ENCODE results near the gene TSPAN12. TPM values are rescaled to one million over a fixed set of nuclear protein-coding genes. Genes with fewer than 3 reads are reported as not detected.
"Not testable (repeated sequence)": the region's sequence is repeated elsewhere in the genome, so short reads cannot be mapped to it uniquely, and the experiment has no call there.

TSPAN12 gene
- total RNA-seq = 100 to 1,000 TPM in 4 of 9 donors, 10 to 100 TPM in 5; 22.5 to 166 (median 91.1) TPM
- polyA plus RNA-seq = 10 to 100 TPM in 2 of 3 donors, 1 to 10 TPM in 1; 9.4 to 79.4 (median 34.8) TPM
- long read RNA-seq, donor 1, transcript TSPAN12-201 (8 exons, 2,798 nt) = major isoform, 30 of 49 reads
- long read RNA-seq, donor 1, partial matches to known transcripts = 19 of 49 reads
- long read RNA-seq, donor 1, other reads (novel, unspliced or antisense) = 0 of 49 reads
- long read RNA-seq, donor 2, transcript TSPAN12-201 (8 exons, 2,798 nt) = major isoform, 41 of 48 reads
- long read RNA-seq, donor 2, partial matches to known transcripts = 6 of 48 reads
- long read RNA-seq, donor 2, other reads (novel, unspliced or antisense) = 0 of 48 reads
- long read RNA-seq, donor 3, transcript TSPAN12-201 (8 exons, 2,798 nt) = major isoform, 21 of 21 reads
- long read RNA-seq, donor 3, partial matches to known transcripts = 0 of 21 reads
- long read RNA-seq, donor 3, other reads (novel, unspliced or antisense) = 0 of 21 reads
- long read RNA-seq, donor 4, transcript TSPAN12-201 (8 exons, 2,798 nt) = major isoform, 48 of 78 reads
- long read RNA-seq, donor 4, partial matches to known transcripts = 15 of 78 reads
- long read RNA-seq, donor 4, other reads (novel, unspliced or antisense) = 15 of 78 reads
- long read RNA-seq, donor 5, transcript TSPAN12-201 (8 exons, 2,798 nt) = major isoform, 55 of 101 reads
- long read RNA-seq, donor 5, partial matches to known transcripts = 10 of 101 reads
- long read RNA-seq, donor 5, other reads (novel, unspliced or antisense) = 35 of 101 reads
- long read RNA-seq, donor 6, transcript TSPAN12-201 (8 exons, 2,798 nt) = major isoform, 6 of 8 reads
- long read RNA-seq, donor 6, partial matches to known transcripts = 0 of 8 reads
- long read RNA-seq, donor 6, other reads (novel, unspliced or antisense) = 2 of 8 reads
- long read RNA-seq, donor 7, transcript TSPAN12-201 (8 exons, 2,798 nt) = major isoform, 16 of 23 reads
- long read RNA-seq, donor 7, partial matches to known transcripts = 0 of 23 reads
- long read RNA-seq, donor 7, other reads (novel, unspliced or antisense) = 7 of 23 reads
- long read RNA-seq, donor 8, transcript TSPAN12-201 (8 exons, 2,798 nt) = major isoform, 74 of 127 reads
- long read RNA-seq, donor 8, partial matches to known transcripts = 6 of 127 reads
- long read RNA-seq, donor 8, other reads (novel, unspliced or antisense) = 47 of 127 reads
- long read RNA-seq, donor 9, transcript TSPAN12-201 (8 exons, 2,798 nt) = major isoform, 36 of 44 reads
- long read RNA-seq, donor 9, partial matches to known transcripts = 7 of 44 reads
- long read RNA-seq, donor 9, other reads (novel, unspliced or antisense) = 0 of 44 reads
- long read RNA-seq, donor 10, transcript TSPAN12-201 (8 exons, 2,798 nt) = major isoform, 37 of 54 reads
- long read RNA-seq, donor 10, partial matches to known transcripts = 17 of 54 reads
- long read RNA-seq, donor 10, other reads (novel, unspliced or antisense) = 0 of 54 reads

- WGBS, 4 donors = 0 to 1% (median 1%) methylated on average over 29 to 70 of the region's 71 CpGs
- H3K27me3 ChIP-seq = no peaks in the 10 kb centered on the region
- TF ChIP-seq, protein P1, sequence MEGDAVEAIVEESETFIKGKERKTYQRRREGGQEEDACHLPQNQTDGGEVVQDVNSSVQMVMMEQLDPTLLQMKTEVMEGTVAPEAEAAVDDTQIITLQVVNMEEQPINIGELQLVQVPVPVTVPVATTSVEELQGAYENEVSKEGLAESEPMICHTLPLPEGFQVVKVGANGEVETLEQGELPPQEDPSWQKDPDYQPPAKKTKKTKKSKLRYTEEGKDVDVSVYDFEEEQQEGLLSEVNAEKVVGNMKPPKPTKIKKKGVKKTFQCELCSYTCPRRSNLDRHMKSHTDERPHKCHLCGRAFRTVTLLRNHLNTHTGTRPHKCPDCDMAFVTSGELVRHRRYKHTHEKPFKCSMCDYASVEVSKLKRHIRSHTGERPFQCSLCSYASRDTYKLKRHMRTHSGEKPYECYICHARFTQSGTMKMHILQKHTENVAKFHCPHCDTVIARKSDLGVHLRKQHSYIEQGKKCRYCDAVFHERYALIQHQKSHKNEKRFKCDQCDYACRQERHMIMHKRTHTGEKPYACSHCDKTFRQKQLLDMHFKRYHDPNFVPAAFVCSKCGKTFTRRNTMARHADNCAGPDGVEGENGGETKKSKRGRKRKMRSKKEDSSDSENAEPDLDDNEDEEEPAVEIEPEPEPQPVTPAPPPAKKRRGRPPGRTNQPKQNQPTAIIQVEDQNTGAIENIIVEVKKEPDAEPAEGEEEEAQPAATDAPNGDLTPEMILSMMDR (IDR thresholded peaks at IDR 0.05) = peak; percentile 28 to 70 (median 46)
- TF ChIP-seq POLR2A (IDR thresholded peaks at IDR 0.05) = peak in 1 of 2 donors; percentile 56
- no peaks in the 10 kb centered on the region for H3K9me3 ChIP-seq (replicated peaks in 1 of 3)
- peak within 1 kb of the TSS in 4 of 5 donors; percentile 73 to 92 (median 81) for H3K27ac ChIP-seq
- DNase-seq = peak; percentile 81 to 89 (median 87)
- H3K4me1 ChIP-seq (replicated peaks in 1 of 2) = peaks cover 0 to 9% of the 10 kb centered on the region in 2 donors
- intact Hi-C loops (cut with DNase I) = loop anchor here in 1 of 2 donors (5.0 kb wide), 1 partner anchor 51 kb away; no protein-coding TSS in a partner anchor
- H3K36me3 ChIP-seq (replicated peaks in 1 of 2) = no peaks in the 10 kb centered on the region
- peak within 1 kb of the TSS; percentile 54 to 79 (median 72) for H3K4me3 ChIP-seq
These were observed at the start of gene TSPAN12 for GRCh38 chr7:120857588-120858573. Gene TSPAN12 (minus strand): TSS chr7:120858144. CDS start chr7:120856763, 1,381 bp downstream.

DNA sequence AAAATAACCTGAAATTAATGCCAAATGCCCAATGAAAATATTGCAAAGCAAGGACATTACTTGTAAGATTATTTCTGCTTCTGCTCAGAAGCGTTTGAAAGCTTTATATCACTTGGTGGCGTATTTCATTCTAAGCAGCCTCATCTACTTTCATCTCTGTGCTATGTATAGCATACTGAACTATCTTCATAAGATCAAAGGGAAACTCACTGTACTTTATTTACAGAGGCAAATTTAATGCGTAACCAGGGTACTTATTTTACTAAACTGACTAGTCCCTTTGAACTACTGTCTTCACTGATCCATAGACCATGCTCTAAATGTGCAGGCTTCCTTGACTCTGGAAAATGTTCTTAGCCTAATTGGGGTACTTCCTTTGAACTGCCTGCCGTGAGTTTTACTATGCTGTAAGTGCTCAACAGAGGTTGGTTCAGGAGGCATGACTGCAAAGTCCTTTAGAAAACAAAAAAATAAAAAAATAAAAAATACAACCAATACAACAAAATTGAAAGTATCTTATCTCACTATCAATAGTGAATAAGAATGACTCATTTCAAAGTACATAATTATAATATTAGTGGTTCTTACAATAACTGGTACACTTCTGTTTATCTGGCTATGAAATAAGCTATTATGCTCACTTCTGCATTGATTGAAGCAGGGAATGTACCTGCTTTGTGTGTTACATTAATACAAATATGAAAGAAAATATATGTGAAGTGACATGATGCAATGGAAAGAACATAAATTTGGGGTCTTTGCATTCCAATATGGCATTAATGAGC is 41.0 kb upstream of the TSPAN12 start:
- H3K27me3 ChIP-seq = no peaks in the 10 kb centered on the region
- no peak overlapping the region for H3K27ac ChIP-seq
- H3K9me3 ChIP-seq (replicated peaks in 1 of 3) = no peaks in the 10 kb centered on the region
- DNase-seq = no peak
- intact Hi-C loops (cut with DNase I) = no loop called here
- TF ChIP-seq POLR2A (IDR thresholded peaks at IDR 0.05) = no peak
- TF ChIP-seq, protein P1 (IDR thresholded peaks at IDR 0.05) = no peak
- H3K36me3 ChIP-seq (replicated peaks in 1 of 2) = no peaks in the 10 kb centered on the region
- 47 to 48% (median 47%) methylated on average over 4 of the region's 4 CpGs for WGBS, 4 donors
- peaks cover 3 to 6% of the 10 kb centered on the region in 2 donors for H3K4me1 ChIP-seq (replicated peaks in 1 of 2)
- no peak overlapping the region for H3K4me3 ChIP-seq

- H3K36me3 ChIP-seq (replicated peaks in 1 of 2); intact Hi-C loops (cut with DNase I); H3K9me3 ChIP-seq (replicated peaks in 1 of 3); H3K4me3 ChIP-seq; DNase-seq; H3K27me3 ChIP-seq; H3K4me1 ChIP-seq (replicated peaks in 1 of 2); H3K27ac ChIP-seq: not testable (repeated sequence)
- 87 to 89% (median 88%) methylated on average over 3 of the region's 3 CpGs for WGBS, 4 donors
These were observed 37.3 kb upstream of the TSPAN12 start for GRCh38 chr7:120895253-120895652.

DNA sequence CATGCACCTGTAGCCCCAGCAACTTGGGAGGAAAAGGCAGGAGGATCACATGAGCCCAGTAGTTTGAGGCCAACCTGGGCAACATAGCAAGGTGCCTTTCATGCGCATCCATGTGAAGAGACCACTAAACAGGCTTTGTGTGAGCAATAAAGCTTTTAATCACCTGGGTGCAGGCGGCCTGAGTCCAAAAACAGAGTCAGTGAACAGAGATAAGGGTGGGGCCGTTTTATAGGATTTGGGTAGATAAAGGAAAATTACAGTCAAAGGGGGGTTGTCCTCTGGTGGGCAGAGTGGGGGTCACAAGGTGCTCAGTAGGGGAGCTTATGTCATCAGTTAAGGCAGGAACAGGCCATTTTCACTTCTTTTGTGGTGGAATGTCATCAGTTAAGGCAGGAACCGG is 27.7 kb upstream of the TSPAN12 start:
- 71 to 82% (median 78%) methylated on average over 4 of the region's 4 CpGs for WGBS, 4 donors
- H3K27me3 ChIP-seq; DNase-seq; H3K36me3 ChIP-seq (replicated peaks in 1 of 2); H3K4me1 ChIP-seq (replicated peaks in 1 of 2); intact Hi-C loops (cut with DNase I); H3K27ac ChIP-seq; H3K4me3 ChIP-seq; H3K9me3 ChIP-seq (replicated peaks in 1 of 3): not testable (repeated sequence)

Measured in adrenal gland (tissue), 19 donors.